GM23338 (cell line): ENCODE measurements around the gene FLNC. TPM values are rescaled to one million over a fixed set of nuclear protein-coding genes. Genes with fewer than 3 reads are reported as not detected.

Experiments
- ATAC-seq: fragments of 200-7000 bp; cut with Tn5 transposase; 3 replicates; pipeline ENCODE4 v1.9.1; 2020
- DNase-seq: peaks from one replicate; pipeline ENCODE4 v3.0.0-alpha.2; 2015; ENCODE audit warnings: low spot score
- H2AFZ ChIP-seq: fragments of 200-600 bp; sonication (generic); 2 replicates; pipeline ENCODE4 v1.8.0; 2016; ENCODE audit warnings: antibody characterized with exemption, mild to moderate bottlenecking, moderate library complexity
- H3F3A ChIP-seq: fragments of 200-600 bp; sonication (generic); replicated peaks from 2 replicates; pipeline ENCODE4 v1.8.0; 2017; ENCODE audit warnings: antibody characterized with exemption, mixed run types, low read depth
- H3K27ac ChIP-seq: fragments of 200-600 bp; sonication (generic); 2 replicates; pipeline ENCODE4 v1.6.1; 2016; ENCODE audit warnings: low read depth
- H3K27me3 ChIP-seq: fragments of 200-600 bp; sonication (generic); 2 replicates; pipeline ENCODE4 v1.8.0; 2016; ENCODE audit warnings: mild to moderate bottlenecking, mixed run types, moderate library complexity; ENCODE audit not compliant: insufficient read depth
- H3K36me3 ChIP-seq: fragments of 200-600 bp; sonication (generic); 2 replicates; pipeline ENCODE4 v1.8.0; 2016; ENCODE audit warnings: mild to moderate bottlenecking; ENCODE audit not compliant: insufficient read depth
- H3K4me1 ChIP-seq: fragments of 200-600 bp; sonication (generic); 2 replicates; pipeline ENCODE4 v1.8.0; 2016; ENCODE audit warnings: mild to moderate bottlenecking, moderate library complexity; ENCODE audit not compliant: insufficient read depth
- H3K4me2 ChIP-seq: fragments of 200-600 bp; sonication (generic); 2 replicates; pipeline ENCODE4 v1.7.1; 2017; ENCODE audit warnings: mixed run types
- H3K4me3 ChIP-seq: fragments of 200-600 bp; sonication (generic); 2 replicates; pipeline ENCODE4 v1.6.1; 2016; ENCODE audit warnings: mixed run types
- H3K79me2 ChIP-seq: fragments of 200-600 bp; sonication (generic); replicated peaks from 2 replicates; pipeline ENCODE4 v1.8.0; 2017; ENCODE audit warnings: mild to moderate bottlenecking; ENCODE audit not compliant: insufficient read depth
- H3K9me2 ChIP-seq: fragments of 200-600 bp; sonication (generic); 2 replicates; pipeline ENCODE4 v1.8.0; 2017; ENCODE audit not compliant: insufficient read depth
- H4K20me1 ChIP-seq: fragments of 200-600 bp; sonication (generic); replicated peaks from 2 replicates; pipeline ENCODE4 v1.8.0; 2017; ENCODE audit warnings: mild to moderate bottlenecking; ENCODE audit not compliant: insufficient read depth
- H3K27ac Mint-ChIP-seq: 2 replicates; pipeline ENCODE4 v1.8.0; 2020; ENCODE audit warnings: inconsistent platforms, mild to moderate bottlenecking, moderate library complexity, mixed read lengths
- H3K27me3 Mint-ChIP-seq: 3 replicates; pipeline ENCODE4 v1.8.0; 2022; ENCODE audit warnings: low read depth, mild to moderate bottlenecking, moderate library complexity, mixed read lengths, inconsistent platforms; ENCODE audit not compliant: insufficient read depth, poor library complexity
- H3K36me3 Mint-ChIP-seq: 3 replicates; pipeline ENCODE4 v1.8.0; 2021; ENCODE audit warnings: low read depth, mild to moderate bottlenecking, inconsistent platforms, moderate library complexity, mixed read lengths
- H3K4me1 Mint-ChIP-seq: 3 replicates; pipeline ENCODE4 v1.8.0; 2020; ENCODE audit warnings: mild to moderate bottlenecking, inconsistent platforms, mixed read lengths
- H3K4me3 Mint-ChIP-seq: 3 replicates; pipeline ENCODE4 v1.8.0; 2021; ENCODE audit warnings: moderate library complexity, mild to moderate bottlenecking, inconsistent platforms, mixed read lengths
- H3K9me3 Mint-ChIP-seq: 3 replicates; pipeline ENCODE4 v1.8.0; 2020; ENCODE audit warnings: moderate library complexity, mild to moderate bottlenecking, inconsistent platforms, mixed read lengths
- STAT1 ChIP-seq: IDR thresholded peaks from one replicate; pipeline ENCODE4 v1.6.1; 2016; ENCODE audit warnings: antibody characterized with exemption; ENCODE audit not compliant: unreplicated experiment
- ZNF331 ChIP-seq: fragments of 250-450 bp; sonication (Bioruptor Pico); IDR thresholded peaks from 2 replicates; pipeline ENCODE4 v1.5.0; 2020; ENCODE audit warnings: low read depth, mild to moderate bottlenecking, moderate library complexity
- ZNF462 ChIP-seq: fragments of 250-450 bp; sonication (Bioruptor Pico); IDR thresholded peaks from 2 replicates; pipeline ENCODE4 v1.5.0; 2020; ENCODE audit warnings: mild to moderate bottlenecking, moderate library complexity
- polyA plus RNA-seq: library from polyadenylated mRNA; unstranded; fragments of >200 nt; fragmentation: Nextera tagmentation; extraction: Ambion mirVana; gene quantifications from 2 replicates; pipeline ENCODE4 v1.2.1, GENCODE V29; 2016
- total RNA-seq: library from RNA; depleted of rRNA; stranded (reverse); fragments of >200 nt; shearing (Covaris generic); gene quantifications from 2 replicates; pipeline ENCODE4 v1.2.3, GENCODE V29; 2014

FLNC gene
- total and polyA plus RNA-seq, 2 experiments from 2014 or later = 0.65 to 11.8 TPM

- Histone ChIP-seq H3K4me1 (peaks cover 10% of the 10 kb centered on the region; the same call in 1 of the 2 replicates), H3F3A (no peaks in the 10 kb centered on the region), H3K27me3 (no peaks in the 10 kb centered on the region), H2AFZ (no peak overlapping the region), H4K20me1 (0 out of 2 replicates have a peak, but pooled peaks cover 3% of the 10 kb centered on the region), H3K36me3 (0 out of 2 replicates have a peak, but pooled peaks cover 8% of the 10 kb centered on the region), H3K79me2 (no peaks in the 10 kb centered on the region), H3K27ac (no peak overlapping the region), H3K9me2 (no peaks in the 10 kb centered on the region), H3K4me2 (no peak overlapping the region), H3K4me3 (no peak overlapping the region)
- DNase-seq (no peak), ATAC-seq (peak; percentile 22; the same call in 1 of the 3 replicates)
- Mint-ChIP-seq H3K27me3 (no peaks in the 10 kb centered on the region), H3K4me1 (peaks cover 3% of the 10 kb centered on the region; the same call in 1 of the 3 replicates), H3K9me3 (no peaks in the 10 kb centered on the region), H3K4me3 (no peak overlapping the region), H3K27ac (no peak overlapping the region), H3K36me3 (peaks cover 28% of the 10 kb centered on the region)
- TF ChIP-seq ZNF331 (CRISPR knock-in tag) (no peak), STAT1 (no peak), ZNF462 (CRISPR knock-in tag) (no peak)
Observed at GRCh38 chr7:128811631-128812430, 18.4 kb upstream of the FLNC start.
